DND-41 (cell line): ENCODE data around the gene CCDC134.
"Not testable (repeated sequence)": the region's sequence is repeated elsewhere in the genome, so short reads cannot be mapped to it uniquely, and the experiment has no call there.

Source experiments
- EZH2 ChIP-seq: IDR thresholded peaks from 3 replicates; pipeline ENCODE4 v1.6.1; 2012; ENCODE audit warnings: borderline replicate concordance, low read depth, mild to moderate bottlenecking, moderate library complexity, low read length, inconsistent platforms; ENCODE audit not compliant: severe bottlenecking
- TF ChIP-seq, protein P1 (sequence below): IDR thresholded peaks from 2 replicates; pipeline ENCODE4 v1.5.1; 2012; ENCODE audit warnings: borderline replicate concordance, low read length, moderate library complexity, mild to moderate bottlenecking; ENCODE audit not compliant: poor library complexity, severe bottlenecking; ENCODE audit errors: extremely low read depth

DNA sequence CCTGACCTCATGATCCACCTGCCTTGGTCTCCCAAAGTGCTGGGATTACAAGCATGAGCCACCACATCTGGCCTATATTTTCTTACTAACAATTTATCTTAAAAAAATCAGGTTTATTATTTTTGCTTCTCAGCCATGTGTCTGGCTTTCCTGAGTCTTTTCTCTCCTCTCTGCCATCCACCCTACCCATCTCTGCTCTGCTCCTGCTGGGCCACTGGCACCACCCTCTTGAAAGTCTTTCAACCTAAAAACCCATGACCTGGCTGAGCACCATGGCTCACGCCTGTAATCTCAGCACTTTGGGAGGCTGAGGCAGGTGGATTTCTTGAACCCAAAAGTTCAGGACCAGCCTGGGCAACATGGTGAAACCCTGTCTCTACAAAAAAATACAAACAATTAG is 69.6 kb downstream of the CCDC134 start:
- TF ChIP-seq EZH2 = not testable (repeated sequence)
- TF ChIP-seq, protein P1, sequence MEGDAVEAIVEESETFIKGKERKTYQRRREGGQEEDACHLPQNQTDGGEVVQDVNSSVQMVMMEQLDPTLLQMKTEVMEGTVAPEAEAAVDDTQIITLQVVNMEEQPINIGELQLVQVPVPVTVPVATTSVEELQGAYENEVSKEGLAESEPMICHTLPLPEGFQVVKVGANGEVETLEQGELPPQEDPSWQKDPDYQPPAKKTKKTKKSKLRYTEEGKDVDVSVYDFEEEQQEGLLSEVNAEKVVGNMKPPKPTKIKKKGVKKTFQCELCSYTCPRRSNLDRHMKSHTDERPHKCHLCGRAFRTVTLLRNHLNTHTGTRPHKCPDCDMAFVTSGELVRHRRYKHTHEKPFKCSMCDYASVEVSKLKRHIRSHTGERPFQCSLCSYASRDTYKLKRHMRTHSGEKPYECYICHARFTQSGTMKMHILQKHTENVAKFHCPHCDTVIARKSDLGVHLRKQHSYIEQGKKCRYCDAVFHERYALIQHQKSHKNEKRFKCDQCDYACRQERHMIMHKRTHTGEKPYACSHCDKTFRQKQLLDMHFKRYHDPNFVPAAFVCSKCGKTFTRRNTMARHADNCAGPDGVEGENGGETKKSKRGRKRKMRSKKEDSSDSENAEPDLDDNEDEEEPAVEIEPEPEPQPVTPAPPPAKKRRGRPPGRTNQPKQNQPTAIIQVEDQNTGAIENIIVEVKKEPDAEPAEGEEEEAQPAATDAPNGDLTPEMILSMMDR = not testable (repeated sequence)
